Measurements from ENCODE around the gene OR10A6.

The OR10A6 gene

DNA sequence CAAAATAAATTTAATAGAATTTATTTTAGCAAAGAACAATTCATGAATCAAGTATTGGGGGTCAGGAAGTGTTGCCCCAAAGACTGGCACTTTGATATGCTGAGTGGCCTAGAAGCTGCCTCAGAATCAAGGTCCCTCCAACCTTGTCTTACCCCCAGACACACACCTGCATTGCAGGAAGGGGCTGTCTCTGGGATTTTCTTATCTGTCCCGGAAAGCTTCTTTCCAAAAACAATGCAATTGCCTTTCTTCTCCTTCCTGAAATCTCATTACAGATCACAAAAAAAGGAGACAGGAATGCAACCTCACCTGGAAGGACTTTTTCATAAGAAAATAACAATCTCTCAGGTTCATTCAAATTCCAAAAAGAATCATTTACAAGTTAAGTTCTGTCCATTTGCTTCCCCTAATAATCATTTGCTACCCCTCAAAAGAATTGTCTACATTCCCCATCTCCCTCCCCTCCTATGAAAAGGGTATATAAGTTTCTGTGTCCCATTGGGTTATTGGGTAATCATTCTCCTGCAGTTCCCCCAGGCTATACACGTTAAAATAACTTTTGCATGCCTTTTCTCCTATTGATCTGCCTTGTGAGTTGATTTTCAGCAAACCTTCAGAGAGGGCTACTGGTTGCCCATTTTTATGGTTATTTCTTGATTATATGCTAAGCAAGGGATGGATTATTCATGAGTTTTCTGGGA, 21.3 kb downstream of the OR10A6 start:
- no peak for DNase-seq

DNA sequence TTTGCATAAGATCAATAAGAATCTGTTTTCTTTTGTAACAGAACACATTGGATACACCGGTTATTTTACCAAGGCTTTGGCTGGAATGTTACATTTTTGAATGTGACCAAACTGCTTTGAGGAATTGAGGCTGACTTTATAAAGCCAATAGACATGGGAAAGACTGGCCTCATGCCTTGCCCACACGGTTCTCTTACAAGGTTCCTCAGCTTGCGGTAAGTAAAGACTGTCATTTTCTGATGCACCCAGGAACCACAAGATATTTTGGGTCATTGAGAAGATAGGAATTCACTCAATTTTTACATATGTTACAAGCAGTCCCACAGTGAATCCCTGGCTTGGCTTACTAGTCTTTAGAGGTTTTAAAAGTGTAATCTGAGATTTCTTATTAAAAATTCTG, 23.9 kb downstream of the OR10A6 start:
- no peak for DNase-seq

DNA sequence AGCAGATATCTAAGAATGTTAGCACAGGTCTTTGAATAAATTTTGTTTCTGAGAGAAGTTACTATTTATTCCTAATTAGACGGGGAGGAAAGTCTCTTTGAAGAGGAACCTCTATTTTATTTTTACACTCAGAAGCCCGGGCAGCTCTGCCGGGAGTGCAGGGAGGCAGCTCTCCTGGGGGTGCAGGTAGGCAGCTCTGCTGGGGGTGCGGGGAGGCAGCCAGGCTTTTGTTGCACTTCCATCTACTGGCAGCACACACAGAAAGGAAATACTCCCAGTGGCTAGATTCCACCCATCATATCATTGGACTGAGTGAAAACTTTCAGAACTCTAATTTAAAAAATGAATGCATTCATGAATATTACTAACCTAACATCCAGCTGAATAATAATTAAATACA, 24.6 kb downstream of the OR10A6 start:
- no peak for DNase-seq

DNA sequence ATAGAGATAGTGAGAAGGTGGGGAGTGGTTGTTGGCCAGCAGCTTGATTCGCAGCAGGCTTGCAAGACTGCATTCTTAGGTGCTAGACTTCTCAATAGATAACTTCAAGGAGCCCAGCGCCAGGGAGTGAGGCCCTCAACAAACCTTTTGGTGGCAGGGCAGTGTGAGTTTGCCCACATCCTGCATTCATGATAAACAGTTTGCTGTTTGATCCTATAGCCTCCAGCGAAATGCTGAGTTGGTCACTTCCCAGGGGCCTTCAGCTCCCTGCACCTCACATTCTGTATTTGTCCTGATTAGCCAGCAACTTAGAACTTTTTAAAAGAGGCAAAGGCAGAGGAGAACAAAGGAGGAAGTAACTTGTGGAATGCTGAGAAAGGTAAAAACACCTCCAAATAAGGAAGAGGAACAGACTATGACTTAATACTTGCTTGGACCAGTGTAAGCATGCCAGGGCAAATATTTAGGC, 25.1 kb downstream of the OR10A6 start:
- no peak for DNase-seq

DNA sequence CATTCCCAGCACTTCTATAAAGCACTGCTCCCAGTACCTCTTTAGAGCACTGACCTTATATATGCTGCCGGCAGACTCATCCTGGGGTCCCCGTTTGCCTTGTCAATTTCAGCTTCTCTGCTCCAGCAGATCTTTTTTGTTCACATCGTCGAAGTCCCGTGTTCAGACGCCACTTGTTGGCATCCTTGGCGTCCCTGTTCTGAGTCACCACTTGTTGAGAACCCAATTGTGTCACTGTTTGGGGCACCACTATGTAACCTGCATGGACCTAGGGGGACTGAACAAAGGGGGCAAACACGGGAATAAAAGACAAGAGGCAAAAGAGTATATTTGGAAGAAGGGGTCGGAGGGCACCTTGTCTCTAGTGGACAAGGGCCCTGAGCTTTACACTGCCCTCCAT, 25.5 kb downstream of the OR10A6 start:
- DNase-seq: no peak

DNA sequence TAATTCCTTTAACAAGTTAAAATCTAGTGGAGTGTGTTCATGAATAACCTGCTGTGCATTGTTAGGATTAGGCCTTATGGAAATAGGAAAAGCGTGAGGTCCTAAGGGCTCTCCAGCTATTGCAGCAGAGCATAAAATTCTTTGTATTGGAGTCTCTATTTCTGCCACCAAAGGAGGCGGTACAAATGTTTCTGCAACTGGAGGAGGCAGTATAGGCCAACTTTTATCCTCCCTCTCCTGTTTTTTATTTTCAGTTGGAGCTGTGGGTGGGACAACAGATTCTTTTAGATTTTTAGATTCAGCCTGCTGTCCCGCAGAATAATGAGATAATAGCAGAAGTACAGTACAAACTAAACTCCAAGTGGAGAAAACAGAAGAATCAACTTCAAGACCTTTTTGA, 26.2 kb downstream of the OR10A6 start:
- DNase-seq: no peak

DNA sequence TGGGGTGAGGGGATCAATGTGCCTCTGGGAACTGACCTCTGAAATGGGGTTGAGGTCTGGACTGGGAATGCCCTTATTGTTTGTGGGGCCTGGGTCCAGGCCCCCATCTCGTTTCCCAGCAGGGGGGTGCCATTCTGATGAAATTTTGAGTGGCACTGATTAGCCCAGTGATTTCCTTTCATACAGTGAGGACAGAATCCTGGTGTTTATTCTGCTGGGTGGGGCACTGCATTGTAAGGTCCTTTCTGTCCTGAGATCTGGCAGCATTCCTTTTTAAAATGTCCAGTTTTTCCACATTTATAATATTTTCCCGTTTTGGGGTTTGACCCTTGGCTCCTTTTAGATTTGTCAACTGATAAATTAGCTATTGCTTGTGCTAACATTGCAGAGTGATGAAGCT, 27.1 kb downstream of the OR10A6 start:
- DNase-seq: no peak

DNA sequence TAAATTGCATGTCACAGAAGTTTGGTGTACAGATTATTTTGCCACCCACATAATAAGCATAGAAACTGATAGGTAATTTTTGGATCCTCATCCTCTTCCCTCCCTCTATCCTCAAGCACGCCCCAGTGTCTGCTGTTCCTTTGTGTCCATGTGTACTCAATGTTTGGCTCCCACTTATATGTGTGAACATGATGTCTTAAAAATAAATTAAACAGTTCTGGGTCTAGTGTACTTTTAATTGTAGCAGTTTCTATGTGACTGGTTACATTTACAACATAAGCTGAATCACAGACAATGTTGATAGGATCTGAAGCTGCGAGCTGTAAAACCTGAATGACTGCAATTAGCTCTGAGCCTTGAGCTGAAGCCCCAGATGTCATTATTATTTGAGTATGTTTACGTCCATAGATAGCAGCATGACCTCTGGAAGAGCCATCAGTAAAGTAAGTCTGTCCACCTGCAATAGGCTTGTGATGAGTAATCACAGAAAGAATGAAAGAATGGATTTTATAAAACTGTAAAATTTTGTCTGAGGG, 29.7 kb downstream of the OR10A6 start:
- no peak for DNase-seq

DNA sequence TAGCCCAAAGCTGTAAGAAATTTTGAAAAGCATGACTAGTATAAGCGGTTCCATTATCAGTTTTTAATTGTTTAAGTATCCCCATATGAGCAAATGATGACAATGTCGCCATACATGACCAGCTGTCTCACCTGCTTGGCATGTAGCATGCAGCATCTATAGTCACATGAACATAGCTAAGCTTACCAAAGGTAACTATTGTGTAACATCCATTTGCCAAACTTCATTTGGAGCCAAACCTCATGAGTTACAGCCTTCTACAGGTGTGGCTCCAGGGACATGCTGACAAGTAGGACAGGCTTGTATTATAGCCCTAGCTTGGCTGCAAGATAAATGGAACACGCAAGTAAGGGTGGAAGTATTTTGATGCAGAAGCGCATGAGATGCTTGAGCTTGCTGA, 30.4 kb downstream of the OR10A6 start:
- DNase-seq: no peak

DNA sequence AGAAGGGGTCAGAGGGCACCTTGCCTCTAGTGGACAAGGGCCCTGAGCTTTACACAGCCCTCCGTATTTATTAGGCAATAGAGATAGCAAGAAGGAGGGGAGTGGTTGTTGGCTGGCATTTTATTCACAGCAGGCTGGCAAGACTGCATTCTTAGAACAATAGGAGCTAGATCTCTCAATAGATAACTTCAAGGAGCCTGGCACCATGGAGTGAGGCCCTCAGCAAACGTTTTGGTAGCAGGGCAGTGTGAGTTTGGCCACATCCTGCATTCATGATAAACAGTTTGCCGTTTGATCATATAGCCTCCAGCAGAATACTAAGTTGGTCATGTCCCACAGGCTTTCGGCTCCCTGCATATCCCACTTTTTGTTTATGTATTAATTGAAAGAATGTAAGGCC, 31.6 kb downstream of the OR10A6 start:
- no peak for DNase-seq

DNA sequence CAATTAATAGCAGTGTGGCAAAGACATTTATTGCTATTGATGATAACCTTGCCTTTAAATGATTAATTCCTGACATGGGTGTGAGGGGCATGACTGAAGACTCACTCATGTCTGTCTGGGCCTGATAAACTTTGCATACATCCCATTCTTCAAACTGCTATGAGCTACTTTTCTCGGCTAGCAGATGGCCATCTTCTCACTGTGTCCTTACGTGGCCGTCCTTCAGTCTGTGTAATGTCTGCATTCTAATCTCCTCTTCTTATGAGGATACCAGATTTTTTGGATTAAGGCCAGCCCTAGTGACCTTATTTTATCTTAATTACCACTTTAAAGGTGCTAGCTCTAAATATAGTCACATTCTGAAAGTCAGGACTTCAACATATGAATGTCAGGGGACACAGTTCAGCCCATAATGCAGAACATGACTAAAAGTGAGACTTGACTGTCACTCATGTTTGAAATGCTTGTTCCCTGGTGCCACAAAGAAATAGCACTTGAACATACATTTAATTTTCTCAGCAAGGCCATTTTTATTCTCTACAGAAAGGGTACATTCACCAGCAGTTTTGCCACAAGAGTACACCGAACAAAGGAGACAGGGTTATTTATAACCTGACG, 32.3 kb downstream of the OR10A6 start:
- DNase-seq: no peak

DNA sequence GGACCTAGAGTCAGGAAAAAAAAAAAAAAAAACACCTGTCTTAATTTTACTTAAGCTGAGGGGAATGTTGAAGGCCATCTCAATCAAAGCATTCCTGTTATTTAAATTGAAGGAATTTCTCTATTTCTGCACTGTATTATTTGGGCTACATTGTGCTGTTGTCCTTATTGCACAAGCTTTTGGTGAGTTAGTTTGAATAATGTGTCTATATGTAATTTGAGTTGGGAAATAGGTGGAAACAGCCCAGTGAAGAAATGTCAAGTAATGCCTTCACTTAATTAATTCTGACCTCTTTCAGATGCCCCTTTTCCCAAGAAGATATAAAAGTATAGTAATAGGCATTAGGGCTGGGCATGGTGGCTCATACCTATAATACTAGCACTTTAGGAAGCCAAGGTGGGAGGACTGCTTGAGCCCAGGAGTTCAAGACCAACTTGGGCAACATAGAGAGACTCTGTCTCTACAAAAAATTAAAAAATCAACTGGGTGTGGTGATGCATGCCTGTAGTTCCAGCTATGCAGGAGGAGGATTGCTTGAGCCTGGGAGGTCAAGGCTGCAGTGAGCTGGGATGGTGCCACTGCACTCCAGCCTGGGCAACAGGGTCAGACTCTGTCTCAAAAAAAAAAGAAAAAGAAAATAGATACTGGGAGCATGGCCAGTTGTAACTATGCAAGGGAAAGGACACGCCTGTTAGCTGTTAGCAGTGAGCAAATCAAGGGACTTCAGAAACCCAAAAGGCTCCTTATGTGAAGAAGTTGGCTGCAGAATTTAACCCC, 34.9 kb downstream of the OR10A6 start:
- no peak for DNase-seq

DNA sequence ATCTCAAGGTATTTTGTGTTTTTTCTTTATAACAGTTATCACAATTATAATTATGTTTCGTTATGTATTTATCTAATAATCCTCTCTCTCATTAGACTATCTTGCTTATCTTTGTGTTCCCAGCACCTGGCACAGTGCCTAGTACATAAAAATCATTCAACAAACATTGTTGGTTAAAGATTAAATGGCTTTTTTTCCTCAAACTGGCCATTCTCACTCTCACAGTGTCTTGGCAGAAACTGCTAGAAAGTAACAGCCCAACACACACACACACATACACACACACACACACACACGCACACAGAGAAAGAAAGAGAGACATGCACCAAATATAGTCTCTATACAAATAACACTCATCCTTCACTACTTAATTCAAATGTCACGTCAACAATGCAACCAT, 36.8 kb downstream of the OR10A6 start:
- no peak for DNase-seq

DNA sequence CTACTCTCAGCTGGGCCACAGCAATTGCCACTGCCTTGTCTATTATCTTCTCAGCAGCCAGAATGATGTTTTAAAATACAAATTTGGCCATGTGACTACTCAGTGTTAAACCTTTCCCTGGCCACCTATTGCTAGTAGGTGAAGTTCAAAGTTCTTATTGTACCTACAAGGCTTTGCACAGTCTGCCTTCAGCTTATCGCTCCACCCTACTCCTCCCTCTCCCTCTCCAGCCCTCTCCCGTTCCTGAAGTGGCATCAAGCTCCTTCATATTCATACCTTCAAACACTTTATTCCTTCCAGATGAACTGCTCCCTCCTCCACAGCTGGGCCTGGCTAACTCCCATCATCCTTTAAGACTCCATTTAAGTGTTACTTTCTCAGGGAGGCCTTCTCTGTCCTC, 37.3 kb downstream of the OR10A6 start:
- DNase-seq: no peak

DNA sequence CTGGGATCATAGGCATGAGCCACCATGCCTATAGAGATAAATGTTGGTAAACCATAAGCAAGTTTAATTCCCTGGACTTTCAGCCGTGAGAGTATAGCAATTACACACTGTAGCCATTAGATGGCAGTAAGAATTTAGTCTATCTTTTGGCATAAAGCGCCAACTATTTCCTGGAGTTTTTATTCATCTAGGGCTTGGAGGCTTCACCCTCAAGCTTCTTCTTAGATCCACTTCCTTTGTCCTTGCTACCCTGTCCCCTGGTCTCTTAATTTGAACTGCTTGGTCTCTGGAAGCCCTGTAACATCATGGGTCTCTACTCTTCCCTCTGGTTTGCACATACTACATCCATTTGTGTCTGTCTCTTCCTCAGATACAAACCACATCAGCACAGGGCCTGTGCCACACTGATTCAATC, 38.2 kb downstream of the OR10A6 start:
- DNase-seq: peak; percentile 69 to 80

DNA sequence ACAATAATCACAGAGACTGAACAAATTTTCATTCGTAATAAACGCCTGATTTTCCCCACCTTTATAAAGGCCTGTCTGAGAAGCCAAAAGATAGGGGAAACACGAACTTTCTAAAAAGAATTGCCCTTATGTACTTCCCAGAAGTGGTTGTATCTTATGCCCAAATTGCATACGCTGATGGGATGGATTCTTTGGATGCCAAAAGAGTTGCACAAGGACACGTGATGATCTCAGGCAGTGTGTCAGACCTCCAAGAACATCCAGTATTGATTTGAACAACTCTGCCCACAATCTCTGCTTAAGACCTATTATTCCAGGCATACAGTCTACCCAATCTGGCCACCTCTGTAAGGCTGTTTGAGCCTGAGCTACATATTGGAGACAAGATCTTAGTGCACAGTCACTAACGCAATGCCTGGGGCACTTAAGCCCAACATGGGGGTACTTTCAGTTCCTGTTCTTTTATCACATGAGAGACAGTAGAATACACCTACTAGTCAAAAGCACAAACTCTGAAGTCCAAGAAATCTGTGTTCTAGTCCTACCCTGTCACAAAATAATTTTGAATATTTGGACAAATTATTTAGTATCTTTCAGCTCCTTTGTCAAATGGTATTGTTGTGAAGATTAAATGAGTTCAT, 38.9 kb downstream of the OR10A6 start:
- DNase-seq: no peak

DNA sequence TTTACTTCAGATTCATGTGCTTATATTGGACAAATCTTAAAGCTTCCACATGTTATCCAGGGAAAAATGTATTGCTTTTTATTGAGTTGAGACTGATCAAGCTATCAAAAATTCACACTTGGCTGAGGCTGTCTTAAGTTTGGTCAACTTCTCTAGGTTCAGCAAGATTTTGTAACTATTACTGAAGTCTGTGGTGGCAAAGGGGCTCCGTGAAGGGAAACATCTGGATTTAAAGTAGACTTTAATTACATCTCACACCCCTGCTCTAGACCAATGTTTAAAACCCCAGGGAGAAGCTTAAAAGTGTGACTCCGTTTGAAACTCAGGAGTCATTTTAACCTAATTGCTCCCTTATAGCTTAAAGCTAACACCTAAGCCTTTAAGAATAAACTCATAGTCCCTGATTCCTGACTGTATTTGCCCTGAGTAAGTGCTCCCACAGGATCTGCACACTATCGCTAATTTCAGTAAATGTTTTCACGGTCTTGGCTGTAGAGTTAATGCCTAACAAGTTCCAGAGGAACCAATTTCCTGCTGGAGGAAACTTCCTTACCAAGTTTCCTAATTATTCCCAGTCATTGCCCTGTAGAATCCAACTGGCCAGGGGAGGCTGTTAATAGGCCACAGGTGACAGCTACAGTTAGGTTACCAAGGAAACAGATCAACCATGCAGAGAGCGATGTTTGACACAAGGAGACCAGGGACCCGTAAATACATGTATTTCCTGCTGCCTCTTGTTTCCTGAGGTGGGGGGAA, 40.5 kb downstream of the OR10A6 start:
- no peak for DNase-seq

DNA sequence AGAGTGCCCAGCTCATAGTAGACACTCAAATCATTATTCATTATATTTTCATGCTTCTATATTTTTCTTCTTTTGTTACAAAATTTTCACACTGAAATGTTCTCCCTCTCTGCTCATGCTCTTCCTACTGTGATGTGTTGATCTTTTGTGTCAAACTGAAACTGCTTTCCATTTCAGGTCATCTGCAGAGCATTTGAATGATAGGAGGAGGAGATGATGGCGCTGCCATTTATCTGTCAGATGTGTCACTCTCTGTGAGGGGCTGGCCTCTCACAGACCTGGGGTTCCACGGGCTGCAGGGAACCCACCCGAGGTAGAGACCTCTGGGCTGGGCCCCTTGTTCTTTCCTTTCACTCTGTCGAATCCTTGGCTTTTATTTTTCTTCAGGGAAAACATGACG, 41.1 kb downstream of the OR10A6 start:
- no peak for DNase-seq

DNA sequence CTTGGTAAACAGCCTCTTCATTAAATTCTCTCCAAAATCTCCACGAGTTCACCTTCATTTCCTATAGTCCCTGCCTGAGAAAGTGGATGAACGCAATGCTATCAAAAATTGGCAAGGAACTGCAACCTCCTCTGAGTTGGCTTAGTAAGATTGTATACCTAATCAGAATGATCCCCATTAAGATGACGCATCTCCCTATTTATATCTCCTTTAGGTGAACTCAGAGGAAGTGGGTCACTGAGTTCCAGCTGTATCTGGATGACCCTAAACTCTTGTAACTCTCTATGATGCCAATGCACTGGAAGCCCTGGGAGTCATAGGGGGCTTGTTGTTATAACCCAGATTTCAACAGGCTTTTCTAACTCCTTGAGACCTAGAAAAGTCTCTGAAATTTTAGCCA, 48.2 kb downstream of the OR10A6 start:
- DNase-seq: no peak

Data from AML-193 (cell line).